OCI-LY3 (cell line): ENCODE data around the gene TM9SF4.

Experiments
- H2AFZ ChIP-seq: fragments of 200-600, 300-600 bp; shearing (Covaris generic); 2 replicates; pipeline ENCODE4 v1.6.0; 2014; ENCODE audit warnings: antibody characterized with exemption, low read depth, low read length
- H3K27ac ChIP-seq: fragments of 200-600, 300-600 bp; sonication (generic); 2 replicates; pipeline ENCODE4 v1.5.1; 2014; ENCODE audit warnings: mild to moderate bottlenecking, low read length, moderate library complexity, mixed read lengths
- H3K27me3 ChIP-seq: fragments of 200-600, 300-600 bp; sonication (generic); 2 replicates; pipeline ENCODE4 v1.6.1; 2014; ENCODE audit warnings: low read depth, low read length, mixed read lengths
- H3K36me3 ChIP-seq: fragments of 200-600, 300-600 bp; sonication (generic); replicated peaks from 2 replicates; pipeline ENCODE3; 2014; ENCODE audit warnings: low read depth, low read length, mixed read lengths
- H3K4me1 ChIP-seq: fragments of 300-600, 200-600 bp; sonication (generic); 2 replicates; pipeline ENCODE4 v1.6.1; 2014; ENCODE audit warnings: low read length, mixed read lengths
- H3K4me2 ChIP-seq: fragments of 200-600, 300-600 bp; sonication (generic); 2 replicates; pipeline ENCODE4 v1.6.1; 2014; ENCODE audit warnings: low read length, mixed read lengths
- H3K4me3 ChIP-seq: fragments of 300-600, 200-600 bp; sonication (generic); 2 replicates; pipeline ENCODE4 v1.5.1; 2014; ENCODE audit warnings: antibody characterized with exemption, mild to moderate bottlenecking, low read length, moderate library complexity
- H3K79me2 ChIP-seq: fragments of 300-600, 200-600 bp; shearing (Covaris generic); 2 replicates; pipeline ENCODE4 v1.6.1; 2014; ENCODE audit warnings: mild to moderate bottlenecking, low read length, mixed read lengths
- H3K9ac ChIP-seq: fragments of 300-600, 200-600 bp; shearing (Covaris generic); 2 replicates; pipeline ENCODE4 v1.6.0; 2014; ENCODE audit warnings: mild to moderate bottlenecking, low read length, moderate library complexity
- H3K9me3 ChIP-seq: fragments of 200-600, 300-600 bp; shearing (Covaris generic); 2 replicates; pipeline ENCODE4 v1.6.1; 2014; ENCODE audit warnings: low read length, mixed read lengths; ENCODE audit not compliant: insufficient read depth
- H4K20me1 ChIP-seq: fragments of 200-600, 300-600 bp; sonication (generic); 2 replicates; pipeline ENCODE4 v1.6.1; 2016; ENCODE audit warnings: low read length, mixed read lengths; ENCODE audit not compliant: insufficient read depth
- EZH2phosphoT487 ChIP-seq: fragments of 200-600 bp; shearing (Covaris generic); IDR thresholded peaks from 2 replicates; pipeline ENCODE4 v1.6.1; 2018; ENCODE audit warnings: antibody characterized with exemption, mixed run types, low read depth
- TF ChIP-seq, protein P1 (sequence below): fragments of 200-600, 300-600 bp; sonication (generic); IDR thresholded peaks from 2 replicates; pipeline ENCODE4 v1.5.1; 2014; ENCODE audit warnings: antibody characterized with exemption, low read length, low read depth

TM9SF4 gene

DNA sequence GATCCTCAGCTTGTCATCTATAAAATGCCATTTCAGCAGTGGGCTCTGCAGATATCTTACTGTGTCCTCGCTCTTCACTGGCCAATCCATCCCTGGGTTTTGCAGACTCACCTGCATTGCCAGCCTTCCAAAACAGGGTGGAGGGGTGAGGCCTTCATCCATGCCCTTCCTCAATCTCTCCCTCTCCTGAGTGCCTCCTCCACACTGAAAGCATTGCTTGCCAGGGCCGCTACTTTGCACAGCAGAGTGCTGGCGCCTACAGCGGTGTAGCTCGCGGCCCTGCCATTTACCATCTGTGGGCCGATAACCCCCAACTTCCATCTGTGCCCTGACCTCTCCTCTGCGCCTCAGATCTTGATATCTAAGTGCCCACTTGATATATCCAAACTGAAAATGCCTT, 29.4 kb downstream of the TM9SF4 start:
- Histone ChIP-seq H3K4me2 (no peak overlapping the region), H4K20me1 (peaks cover 3% of the 10 kb centered on the region), H3K4me3 (no peak overlapping the region), H3K27me3 (no peaks in the 10 kb centered on the region), H3K27ac (no peak overlapping the region), H3K9me3 (no peaks in the 10 kb centered on the region), H3K79me2 (no peaks in the 10 kb centered on the region), H3K4me1 (no peaks in the 10 kb centered on the region), H3K9ac (no peak overlapping the region), H3K36me3 (peaks cover 83% of the 10 kb centered on the region), H2AFZ (no peak overlapping the region)
- TF ChIP-seq, protein P1, sequence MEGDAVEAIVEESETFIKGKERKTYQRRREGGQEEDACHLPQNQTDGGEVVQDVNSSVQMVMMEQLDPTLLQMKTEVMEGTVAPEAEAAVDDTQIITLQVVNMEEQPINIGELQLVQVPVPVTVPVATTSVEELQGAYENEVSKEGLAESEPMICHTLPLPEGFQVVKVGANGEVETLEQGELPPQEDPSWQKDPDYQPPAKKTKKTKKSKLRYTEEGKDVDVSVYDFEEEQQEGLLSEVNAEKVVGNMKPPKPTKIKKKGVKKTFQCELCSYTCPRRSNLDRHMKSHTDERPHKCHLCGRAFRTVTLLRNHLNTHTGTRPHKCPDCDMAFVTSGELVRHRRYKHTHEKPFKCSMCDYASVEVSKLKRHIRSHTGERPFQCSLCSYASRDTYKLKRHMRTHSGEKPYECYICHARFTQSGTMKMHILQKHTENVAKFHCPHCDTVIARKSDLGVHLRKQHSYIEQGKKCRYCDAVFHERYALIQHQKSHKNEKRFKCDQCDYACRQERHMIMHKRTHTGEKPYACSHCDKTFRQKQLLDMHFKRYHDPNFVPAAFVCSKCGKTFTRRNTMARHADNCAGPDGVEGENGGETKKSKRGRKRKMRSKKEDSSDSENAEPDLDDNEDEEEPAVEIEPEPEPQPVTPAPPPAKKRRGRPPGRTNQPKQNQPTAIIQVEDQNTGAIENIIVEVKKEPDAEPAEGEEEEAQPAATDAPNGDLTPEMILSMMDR, result no peak

DNA sequence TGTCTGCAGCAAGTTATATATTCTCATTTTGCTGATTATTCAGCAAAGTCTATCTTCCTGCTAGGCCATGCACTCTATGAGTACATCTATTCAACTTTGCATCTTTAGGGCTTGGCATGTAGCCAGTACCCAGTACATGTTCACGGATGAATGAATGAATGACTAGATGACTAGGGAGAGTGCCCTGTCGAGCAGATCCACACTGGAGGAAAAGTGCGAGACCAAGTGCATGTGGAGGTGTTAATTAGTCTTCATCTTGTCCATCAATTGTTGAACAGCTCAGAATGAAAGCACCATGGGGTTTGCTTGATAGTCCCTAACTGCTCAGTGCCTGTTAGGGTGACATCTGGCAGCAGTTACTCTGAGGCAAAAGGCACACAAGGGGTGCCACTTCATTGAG, 30.4 kb downstream of the TM9SF4 start:
- Histone ChIP-seq H3K27me3 (no peaks in the 10 kb centered on the region), H3K9ac (no peak overlapping the region), H3K9me3 (no peaks in the 10 kb centered on the region), H3K36me3 (peaks cover 88% of the 10 kb centered on the region), H3K4me3 (no peak overlapping the region), H3K27ac (no peak overlapping the region), H3K4me2 (no peak overlapping the region), H3K4me1 (no peaks in the 10 kb centered on the region), H4K20me1 (no peaks in the 10 kb centered on the region), H3K79me2 (no peaks in the 10 kb centered on the region), H2AFZ (no peak overlapping the region)
- TF ChIP-seq, protein P1, result no peak
- no peak for TF ChIP-seq EZH2phosphoT487

DNA sequence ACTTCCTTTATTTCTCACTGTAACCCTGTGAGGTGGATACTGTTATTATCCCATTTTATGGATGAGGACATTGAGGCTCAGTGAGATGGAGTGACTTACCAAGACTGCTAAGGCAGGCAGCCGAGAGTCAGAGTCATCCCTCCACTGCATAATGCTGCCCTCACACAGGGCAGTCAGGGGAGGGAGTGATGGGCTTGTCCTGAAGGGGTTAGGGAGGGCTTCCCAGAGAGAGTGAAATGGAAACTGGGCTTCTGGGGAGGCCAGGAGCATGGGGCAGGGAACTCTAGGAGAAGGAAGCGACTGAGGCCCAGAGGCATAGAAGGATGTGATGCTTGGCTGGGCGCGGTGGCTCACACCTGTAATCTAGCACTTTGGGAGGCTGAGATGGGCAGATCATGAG, 31.1 kb downstream of the TM9SF4 start:
- peaks cover 90% of the 10 kb centered on the region for H3K36me3 ChIP-seq
- H3K79me2 ChIP-seq, result no peaks in the 10 kb centered on the region
- no peaks in the 10 kb centered on the region for H3K27me3 ChIP-seq
- H3K9me3 ChIP-seq, result no peaks in the 10 kb centered on the region
- no peak overlapping the region for H2AFZ ChIP-seq
- no peaks in the 10 kb centered on the region for H4K20me1 ChIP-seq
- no peak overlapping the region for H3K9ac ChIP-seq
- H3K4me1 ChIP-seq, result no peaks in the 10 kb centered on the region
- TF ChIP-seq EZH2phosphoT487, result no peak
- TF ChIP-seq, protein P1, result no peak
- H3K4me2 ChIP-seq, result no peak overlapping the region
- H3K27ac ChIP-seq, result no peak overlapping the region
- no peak overlapping the region for H3K4me3 ChIP-seq

DNA sequence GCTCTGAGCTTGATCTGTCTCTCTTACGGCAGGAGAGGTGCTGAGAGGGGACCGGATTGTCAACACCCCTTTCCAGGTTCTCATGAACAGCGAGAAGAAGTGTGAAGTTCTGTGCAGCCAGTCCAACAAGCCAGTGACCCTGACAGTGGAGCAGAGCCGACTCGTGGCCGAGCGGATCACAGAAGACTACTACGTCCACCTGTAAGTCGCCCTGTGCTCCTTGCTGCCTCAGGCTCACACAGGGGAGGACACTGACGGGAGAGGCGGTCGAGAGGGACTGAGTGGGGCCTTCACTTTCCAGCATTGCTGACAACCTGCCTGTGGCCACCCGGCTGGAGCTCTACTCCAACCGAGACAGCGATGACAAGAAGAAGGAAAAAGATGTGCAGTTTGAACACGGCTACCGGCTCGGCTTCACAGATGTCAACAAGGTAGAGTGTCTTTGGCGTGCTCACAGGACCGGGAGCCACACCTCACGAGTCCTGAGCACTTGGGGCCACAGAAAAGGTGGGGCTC, 32.0 kb downstream of the TM9SF4 start:
- no peak overlapping the region for H2AFZ ChIP-seq
- no peaks in the 10 kb centered on the region for H4K20me1 ChIP-seq
- no peak overlapping the region for H3K27ac ChIP-seq
- H3K4me3 ChIP-seq, result no peak overlapping the region
- TF ChIP-seq, protein P1, result no peak
- no peak for TF ChIP-seq EZH2phosphoT487
- H3K27me3 ChIP-seq, result no peaks in the 10 kb centered on the region
- H3K4me1 ChIP-seq, result no peaks in the 10 kb centered on the region
- no peak overlapping the region for H3K9ac ChIP-seq
- H3K79me2 ChIP-seq, result no peaks in the 10 kb centered on the region
- H3K4me2 ChIP-seq, result no peak overlapping the region
- H3K36me3 ChIP-seq, result peaks cover 91% of the 10 kb centered on the region
- H3K9me3 ChIP-seq, result no peaks in the 10 kb centered on the region
